K562 (cell line): ENCODE data around the gene SIRPA. TPM values are rescaled to one million over a fixed set of nuclear protein-coding genes. Genes with fewer than 3 reads are reported as not detected.

Experiments
- ATAC-seq: fragments of 200-7000 bp; cut with Tn5 transposase; 3 replicates; pipeline ENCODE4 v1.9.1; 2020; ENCODE audit warnings: moderate library complexity
- BruUV-seq: library from RNA; stranded (reverse); fragments of 400-500 nt; replicated peaks from 2 replicates; lab custom pipeline; 2021; lab: Mats Ljungman, UMichigan
- CTCF ChIA-PET: fragments of 300-600 bp; formaldehyde crosslinking; extraction: SDS; loops from one replicate; lab custom pipeline; 2021; ENCODE audit warnings: low intra/inter-chr PET ratio; lab: Yijun Ruan, JAX
- POLR2A ChIA-PET: fragments of 300-600, 350-650 bp; sonication (Branson Sonifier 250); formaldehyde crosslinking; extraction: SDS; loops from one replicate; lab custom pipeline; 2021; ENCODE audit warnings: antibody characterized with exemption, inconsistent platforms; lab: Yijun Ruan, JAX
- DNase-seq, 4 experiments: peaks; one replicate each; pipeline versions ENCODE4 v3.0.0 to v3.0.0-alpha.2; 2011 to 2018; ENCODE audit warnings: low spot score in 3 of 4, mixed read lengths in 3 of 4; ENCODE audit errors: extremely low read depth in 1 of 4
- FAIRE-seq: peaks from 2 replicates; lab custom pipeline; 2011; peaks lifted over from hg19 to GRCh38; lab: Jason Lieb, UNC
- H2AFZ ChIP-seq: 2 replicates; pipeline ENCODE4 v1.6.0; 2011; ENCODE audit warnings: low read depth, low read length, control low read depth, inconsistent platforms
- H3K27ac ChIP-seq: fragments of 200-600 bp; 3 replicates; pipeline ENCODE4 v1.8.0; 2011; ENCODE audit warnings: low read depth, mild to moderate bottlenecking, control low read depth, inconsistent platforms, low read length, moderate library complexity, mixed read lengths; ENCODE audit errors: extremely low read depth
- H3K27me3 ChIP-seq, 2 experiments: fragments of 300-600 bp in 1 of 2; 2 replicates in 1 of 2; 3 replicates in 1 of 2; pipeline versions ENCODE4 v1.6.0 to v1.8.0; 2011; ENCODE audit warnings: inconsistent platforms in 2 of 2, low read length in 2 of 2, mild to moderate bottlenecking in 1 of 2, mixed read lengths in 1 of 2, moderate library complexity in 1 of 2; ENCODE audit not compliant: control insufficient read depth in 2 of 2, insufficient read depth in 2 of 2
- H3K36me3 ChIP-seq: fragments of 300-600 bp; 3 replicates; pipeline ENCODE4 v1.8.0; 2011; ENCODE audit warnings: mild to moderate bottlenecking, low read length, inconsistent platforms; ENCODE audit not compliant: control insufficient read depth, insufficient read depth
- H3K4me1 ChIP-seq, 2 experiments: fragments of 200-600 bp in 1 of 2; replicated peaks in 1 of 2; 2 replicates in 1 of 2; 3 replicates in 1 of 2; pipeline versions ENCODE4 v1.5.1 to v1.8.0; 2011; ENCODE audit warnings: inconsistent platforms in 2 of 2, low read length in 2 of 2, mild to moderate bottlenecking in 1 of 2, mixed read lengths in 1 of 2, moderate library complexity in 1 of 2; ENCODE audit not compliant: control insufficient read depth in 2 of 2, insufficient read depth in 2 of 2
- H3K4me2 ChIP-seq: 2 replicates; pipeline ENCODE4 v1.6.1; 2011; ENCODE audit warnings: low read length, control low read depth, inconsistent platforms, mixed read lengths; ENCODE audit not compliant: insufficient read depth
- H3K4me3 ChIP-seq: fragments of 200-600 bp; sonication (generic), shearing (Covaris generic); 2 replicates; pipeline ENCODE4 v1.5.1; 2016; ENCODE audit warnings: control low read depth, inconsistent platforms
- H3K79me2 ChIP-seq: fragments of 200-600 bp; 3 replicates; pipeline ENCODE4 v1.8.0; 2011; ENCODE audit warnings: low read length, inconsistent platforms; ENCODE audit not compliant: control insufficient read depth, insufficient read depth
- H3K9ac ChIP-seq, 2 experiments: 2 replicates each; pipeline versions ENCODE4 v1.6.0 to v1.6.1; 2011; ENCODE audit warnings: low read depth in 2 of 2, low read length in 2 of 2, control low read depth in 1 of 2, inconsistent platforms in 1 of 2, mild to moderate bottlenecking in 1 of 2, mixed read lengths in 1 of 2; ENCODE audit not compliant: insufficient read depth in 1 of 2
- H3K9me1 ChIP-seq: one replicate; pipeline ENCODE4 v1.6.0; 2011; ENCODE audit warnings: inconsistent platforms, mild to moderate bottlenecking, low read length, moderate library complexity; ENCODE audit not compliant: control insufficient read depth, insufficient read depth
- H3K9me3 ChIP-seq: replicated peaks from 2 replicates; pipeline ENCODE4 v1.5.1; 2011; ENCODE audit warnings: low read depth, low read length, inconsistent platforms; ENCODE audit not compliant: control insufficient read depth, insufficient read depth
- H4K20me1 ChIP-seq: replicated peaks from 2 replicates; pipeline ENCODE4 v1.6.1; 2011; ENCODE audit warnings: low read length, inconsistent platforms, mixed read lengths; ENCODE audit not compliant: control insufficient read depth, insufficient read depth
- BCOR ChIP-seq: fragments of 450-650 bp; IDR thresholded peaks from 2 replicates; pipeline ENCODE4 v1.6.1; 2016
- CBX1 ChIP-seq: sonication (generic); IDR thresholded peaks from 2 replicates; pipeline ENCODE4 v1.6.1; 2016; ENCODE audit warnings: antibody characterized with exemption, low read depth, mild to moderate bottlenecking
- CREM ChIP-seq: IDR thresholded peaks from 2 replicates; pipeline ENCODE4 v1.6.1; 2014; ENCODE audit warnings: antibody characterized with exemption, low read depth
- FIP1L1 ChIP-seq: fragments of 200-400 bp; formaldehyde crosslinking; IDR thresholded peaks from 2 replicates; pipeline ENCODE4 v1.6.1; 2018; ENCODE audit warnings: mild to moderate bottlenecking, low read depth, low read length; ENCODE audit not compliant: poor library complexity, severe bottlenecking
- GATA2 ChIP-seq: sonication (generic); formaldehyde crosslinking; IDR thresholded peaks from 2 replicates; pipeline ENCODE4 v1.4.0; 2020; ENCODE audit warnings: mild to moderate bottlenecking, missing genetic modification reagents
- GTF3C2 ChIP-seq: IDR thresholded peaks from 3 replicates; pipeline ENCODE4 v1.6.1; 2011; ENCODE audit warnings: borderline replicate concordance, mild to moderate bottlenecking, moderate library complexity; ENCODE audit not compliant: insufficient read length; ENCODE audit errors: extremely low read depth
- HDAC6 ChIP-seq: IDR thresholded peaks from 2 replicates; pipeline ENCODE4 v1.6.1; 2012; ENCODE audit warnings: low read depth, mild to moderate bottlenecking, control low read depth, inconsistent platforms, low read length, moderate library complexity
- JUN ChIP-seq, 2 experiments: sonication (generic) in 1 of 2; formaldehyde crosslinking in 1 of 2; IDR thresholded peaks; 2 replicates each; pipeline versions ENCODE4 v1.6.1 to v1.8.0; 2012 to 2022; ENCODE audit warnings: borderline replicate concordance in 2 of 2, mild to moderate bottlenecking in 2 of 2, improper control_type of control experiment in 1 of 2, low read depth in 1 of 2, low read length in 1 of 2, missing genetic modification reagents in 1 of 2
- KDM4B ChIP-seq, 2 experiments: fragments of 450-650 bp in 1 of 2; sonication (generic) in 1 of 2; IDR thresholded peaks; 2 replicates each; pipeline ENCODE4 v1.6.1; 2016 to 2017; ENCODE audit warnings: borderline replicate concordance in 2 of 2, antibody characterized with exemption in 1 of 2, low read depth in 1 of 2, mild to moderate bottlenecking in 1 of 2
- MXD1 ChIP-seq: fragments of 250-450 bp; sonication (Bioruptor Pico); IDR thresholded peaks from 2 replicates; pipeline ENCODE4 v1.8.0; 2021; ENCODE audit warnings: borderline replicate concordance, mild to moderate bottlenecking, moderate library complexity; ENCODE audit not compliant: poor library complexity, severe bottlenecking
- NFYB ChIP-seq: IDR thresholded peaks from 2 replicates; pipeline ENCODE4 v1.6.1; 2011; ENCODE audit warnings: mild to moderate bottlenecking, moderate library complexity; ENCODE audit not compliant: insufficient read length; ENCODE audit errors: extremely low read depth
- NR3C1 ChIP-seq: sonication (generic); formaldehyde crosslinking; IDR thresholded peaks from 2 replicates; pipeline ENCODE4 v1.8.1; 2022; ENCODE audit warnings: missing genetic modification reagents
- PHF8 ChIP-seq: fragments of 200-600 bp; sonication (generic); IDR thresholded peaks from 2 replicates; pipeline ENCODE4 v1.6.1; 2012; ENCODE audit warnings: mixed run types, mild to moderate bottlenecking, inconsistent platforms, low read length, moderate library complexity, borderline replicate concordance
- POU5F1 ChIP-seq: fragments of 150-350 bp; IDR thresholded peaks from 2 replicates; pipeline ENCODE4 v1.6.1; 2014; ENCODE audit warnings: borderline replicate concordance, low read length, low read depth, mild to moderate bottlenecking; ENCODE audit not compliant: partially characterized antibody
- PYGO2 ChIP-seq: fragments of 450-650 bp; IDR thresholded peaks from 2 replicates; pipeline ENCODE4 v1.6.1; 2016; ENCODE audit warnings: mild to moderate bottlenecking, missing genetic modification characterization, moderate library complexity, missing compliant biosample characterization
- SMARCA5 ChIP-seq: fragments of 450-650 bp; IDR thresholded peaks from 2 replicates; pipeline ENCODE4 v1.6.1; 2016
- TAF15 ChIP-seq: fragments of 200-400 bp; formaldehyde crosslinking; IDR thresholded peaks from 2 replicates; pipeline ENCODE4 v1.6.1; 2017; ENCODE audit warnings: mild to moderate bottlenecking, low read depth, low read length, moderate library complexity
- ZKSCAN3 ChIP-seq: fragments of 250-450 bp; sonication (Bioruptor Pico); IDR thresholded peaks from 2 replicates; pipeline ENCODE4 v1.4.0; 2020
- ZNF511 ChIP-seq: sonication (generic); formaldehyde crosslinking; IDR thresholded peaks from 2 replicates; pipeline ENCODE4 v1.8.0; 2022; ENCODE audit warnings: mild to moderate bottlenecking, missing genetic modification reagents
- WGBS: fragments of 100-300 bp; shearing (Covaris generic); methylation state at CpG from one replicate; pipeline ENCODE4 v1.1.6; 2016; ENCODE audit warnings: low coverage, mixed read lengths; ENCODE audit not compliant: insufficient coverage; ENCODE audit errors: missing lambda C conversion rate; 5-methylcytosine and 5-hydroxymethylcytosine counted together
- in situ Hi-C: fragments of 300-500 bp; cut with MboI; formaldehyde crosslinking; loops from 4 replicates; pipeline ENCODE4 v1.15.0; 2018; ENCODE audit warnings: inconsistent platforms, mixed read lengths
- intact Hi-C: fragments of 100-400 bp; cut with micrococcal nuclease; formaldehyde crosslinking; loops from 2 replicates; pipeline ENCODE4 v1.14.2; 2022
- polyA plus RNA-seq, 8 experiments: library from polyadenylated mRNA; depleted of rRNA in 4 of 8; stranded (reverse) in 5 of 8; unstranded in 3 of 8; fragments of >200 nt; fragmentation: Nextera tagmentation in 2 of 8; fragmentation: Illumina TruSeq in 1 of 8; extraction: Ambion mirVana in 2 of 8; extraction: Trizol in 1 of 8; gene quantifications; 2 replicates each; pipeline versions ENCODE4 v1.2.1 to v1.2.3, GENCODE V29; 2011 to 2014; ENCODE audit warnings: inconsistent platforms in 1 of 8, missing spikeins in 1 of 8
- total RNA-seq, 7 experiments: library from RNA; depleted of rRNA in 6 of 7; stranded (reverse); fragments of >200 nt in 6 of 7; fragmentation: Illumina TruSeq in 2 of 7; extraction: Trizol in 2 of 7; gene quantifications; 2 replicates each; pipeline versions ENCODE4 v1.2.1 to v1.2.3, GENCODE V29; 2011 to 2021; ENCODE audit warnings: low replicate concordance in 1 of 7

Gene SIRPA
- total and polyA plus RNA-seq, 9 of the 15 experiments (the other 6 are each of a cell fraction or from before 2014, with no cell fraction given): 0.01 to 0.40 (median 0.11) TPM; not detected in 2

- TF ChIP-seq FIP1L1: no peak
- no peak for TF ChIP-seq ZNF511
- TF ChIP-seq GTF3C2: no peak
- no peak for TF ChIP-seq KDM4B (IDR thresholded peaks at IDR 0.05; ENCODE audit: borderline replicate concordance in 2 of 2, low read depth in 1 of 2)
These were observed 33.6 kb downstream of the SIRPA start (continued) for GRCh38 chr20:1928782-1929181.

- no TSS peak for BruUV-seq
- in situ Hi-C loops (no loop called here), intact Hi-C loops (no loop called here)
- H3K79me2 ChIP-seq: no peaks in the 10 kb centered on the region
- H3K9me3 ChIP-seq: no peaks in the 10 kb centered on the region
- H3K4me1 ChIP-seq: no peaks in the 10 kb centered on the region
- H3K9ac ChIP-seq: no peak overlapping the region
- H3K27me3 ChIP-seq: peaks cover 0 to 32% of the 10 kb centered on the region in 2 experiments; a peak in 2 of 5 replicates
- DNase-seq (no peak), ATAC-seq (no peak), FAIRE-seq (no peak)
- H4K20me1 ChIP-seq: no peaks in the 10 kb centered on the region
- WGBS: 5% methylated on average over 2 of the region's 3 CpGs
- H3K27ac ChIP-seq: no peak overlapping the region
- CTCF ChIA-PET: no interaction called here
- no peak overlapping the region for H3K4me3 ChIP-seq
- no peak overlapping the region for H2AFZ ChIP-seq
- H3K9me1 ChIP-seq: no peaks in the 10 kb centered on the region
- no peaks in the 10 kb centered on the region for H3K36me3 ChIP-seq
- no peak overlapping the region for H3K4me2 ChIP-seq
- POLR2A ChIA-PET: no interaction called here
- no peak for TF ChIP-seq ZKSCAN3 (CRISPR knock-in tag)
- no peak for TF ChIP-seq GATA2
- TF ChIP-seq PHF8: no peak
- no peak for TF ChIP-seq PYGO2 (tag)
- no peak for TF ChIP-seq TAF15
- TF ChIP-seq NR3C1: no peak
- TF ChIP-seq CBX1: no peak
- no peak for TF ChIP-seq BCOR
- no peak for TF ChIP-seq CREM
- no peak for TF ChIP-seq MXD1
- TF ChIP-seq NFYB: no peak
- TF ChIP-seq JUN (IDR thresholded peaks at IDR 0.05; ENCODE audit: borderline replicate concordance, low read depth, low read length): no peak
- TF ChIP-seq JUN (CRISPR knock-in tag; IDR thresholded peaks at IDR 0.05; ENCODE audit: borderline replicate concordance): no peak
- no peak for TF ChIP-seq SMARCA5
- no peak for TF ChIP-seq HDAC6
- TF ChIP-seq POU5F1: no peak
These were observed 34.3 kb downstream of the SIRPA start for GRCh38 chr20:1929460-1929859.
